HG03095 (cell line): ENCODE results near the gene RBM6.
"Not testable (repeated sequence)": the region's sequence is repeated elsewhere in the genome, so short reads cannot be mapped to it uniquely, and the experiment has no call there.

Experiments used
- ATAC-seq: cut with Tn5 transposase; IDR thresholded peaks from one replicate; pipeline ENCODE4 v1.9.1; 2021; ENCODE audit warnings: moderate library complexity; ENCODE audit not compliant: unreplicated experiment

Gene RBM6

GRCh38 chr3:49916686-49917085 is 23.3 kb upstream of the RBM6 start:
- no peak for ATAC-seq

DNA sequence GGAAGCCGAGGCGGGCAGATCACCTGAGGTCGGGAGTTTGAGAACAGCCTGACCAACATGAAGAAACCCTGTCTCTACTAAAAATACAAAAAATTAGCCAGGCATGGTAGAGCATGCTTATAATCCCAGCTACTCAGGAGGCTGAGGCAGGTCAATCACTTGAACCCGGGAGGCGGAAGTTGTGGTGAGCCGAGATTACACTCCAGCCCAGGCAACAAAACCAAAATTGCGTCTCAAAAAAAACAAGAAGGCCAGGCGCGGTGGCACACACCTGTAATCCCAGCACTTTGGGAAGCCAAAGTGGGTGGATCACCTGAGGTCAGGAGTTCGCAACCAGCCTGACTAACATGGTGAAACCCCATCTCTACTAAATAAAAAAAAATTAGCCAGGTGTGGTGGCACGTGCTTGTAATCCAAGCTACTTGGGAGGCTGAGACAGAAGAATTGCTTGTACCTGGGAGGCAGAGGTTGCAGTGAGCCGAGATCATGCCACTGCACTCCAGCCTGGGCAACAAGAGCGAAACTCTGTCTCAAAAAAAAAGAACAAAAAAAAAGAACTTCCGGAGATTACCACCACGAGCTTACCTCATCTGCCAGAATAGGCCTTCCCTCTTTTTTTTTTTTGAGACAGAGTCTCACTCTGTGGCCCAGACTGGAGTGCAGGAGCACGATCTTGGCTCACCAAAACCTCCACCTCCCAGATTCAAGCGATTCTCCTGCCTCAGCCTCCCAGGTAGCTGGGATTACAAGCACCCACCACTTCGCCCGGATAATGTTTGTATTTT is 22.0 kb upstream of the RBM6 start:
- ATAC-seq = not testable (repeated sequence)

- ATAC-seq = no peak
Measured at GRCh38 chr3:49924683-49925082, 15.3 kb upstream of the RBM6 start.

DNA sequence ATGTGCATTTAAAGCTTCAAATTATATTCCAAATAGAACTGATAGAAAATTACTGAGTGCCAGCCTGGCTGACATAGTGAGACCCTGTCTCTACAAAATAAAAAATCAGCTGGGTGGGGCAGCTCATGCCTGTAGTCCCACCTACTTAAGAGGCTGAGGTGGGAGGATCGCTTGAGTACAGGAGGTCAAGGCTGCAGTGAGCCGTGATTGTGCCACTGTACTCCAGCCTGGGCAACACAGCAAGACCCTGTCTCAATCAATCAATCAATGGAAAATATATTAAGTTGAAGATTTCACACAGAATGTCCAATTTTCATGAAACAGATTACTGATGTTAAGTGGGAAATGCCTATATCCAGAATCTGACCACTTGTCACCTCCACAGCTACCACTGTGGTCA is 14.5 kb upstream of the RBM6 start:
- ATAC-seq = no peak

- ATAC-seq = no peak
Measured at GRCh38 chr3:49926117-49926728, 13.7 kb upstream of the RBM6 start.

GRCh38 chr3:49927798-49928197 is 12.2 kb upstream of the RBM6 start:
- ATAC-seq = no peak

GRCh38 chr3:49928481-49929017 is 11.4 kb upstream of the RBM6 start:
- no peak for ATAC-seq

- peak; percentile 82 for ATAC-seq
Measured at GRCh38 chr3:49929291-49930167, 10.4 kb upstream of the RBM6 start, which contains the start of gene MON1A. Gene MON1A (minus strand): TSS chr3:49929811. CDS start chr3:49913346, 16,465 bp downstream.

- no peak for ATAC-seq
Measured at GRCh38 chr3:49930168-49930690, 9.7 kb upstream of the RBM6 start.

GRCh38 chr3:49930922-49931321 is 9.0 kb upstream of the RBM6 start:
- no peak for ATAC-seq

GRCh38 chr3:49932281-49932680 is 7.7 kb upstream of the RBM6 start:
- ATAC-seq = not testable (repeated sequence)

- no peak for ATAC-seq
Measured at GRCh38 chr3:49937090-49937489, 2.9 kb upstream of the RBM6 start.

DNA sequence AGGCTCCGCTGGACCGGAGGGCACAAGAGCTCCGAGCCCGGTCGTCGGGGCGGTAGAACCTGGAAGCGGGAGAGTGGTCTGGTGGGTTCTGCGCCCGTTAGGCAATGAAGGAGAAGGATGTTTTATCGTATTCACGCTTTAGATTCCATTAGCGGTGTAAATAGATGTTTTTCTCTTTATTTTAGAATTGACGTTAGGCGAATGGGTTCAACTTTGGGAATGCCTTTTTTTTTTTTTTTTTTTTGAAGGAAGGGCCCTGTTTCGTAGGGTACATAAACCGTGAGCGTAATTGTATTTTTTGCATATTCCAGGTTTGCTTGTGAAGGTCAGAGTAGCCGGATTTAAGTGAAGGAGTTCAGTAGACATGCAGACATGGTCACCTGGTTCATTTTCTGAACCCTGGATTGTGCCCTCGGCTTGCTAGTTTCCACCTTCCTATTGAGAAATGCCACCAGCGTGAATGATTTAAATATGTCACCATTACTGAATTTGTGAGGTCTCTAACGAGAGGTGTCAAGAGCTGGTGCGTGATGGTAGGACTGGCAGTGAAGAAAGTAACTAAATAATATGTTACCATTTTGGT is 808 bp downstream of the RBM6 start:
- ATAC-seq = no peak

- ATAC-seq = no peak
Measured at GRCh38 chr3:49942651-49943050, 2.7 kb downstream of the RBM6 start.

DNA sequence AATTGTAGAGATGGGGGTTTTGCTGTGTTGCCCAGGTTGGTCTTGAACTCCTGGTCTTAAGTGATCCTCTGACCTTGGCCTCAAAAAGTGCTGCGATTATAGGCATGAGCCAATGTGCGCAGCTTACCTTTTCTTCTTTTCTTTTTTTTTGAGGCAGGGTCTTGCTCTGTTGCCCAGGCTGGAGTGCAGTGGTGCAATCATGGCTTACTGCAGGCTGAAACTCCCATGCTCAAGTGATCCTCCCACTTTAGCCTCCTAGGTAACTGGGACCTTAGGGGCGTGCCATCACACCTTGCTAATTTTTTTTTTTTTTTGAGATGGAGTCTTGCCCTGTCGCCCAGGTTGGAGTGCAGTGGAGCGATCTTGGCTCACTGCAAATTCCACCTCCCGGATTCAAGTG is 13.0 kb downstream of the RBM6 start:
- no peak for ATAC-seq

DNA sequence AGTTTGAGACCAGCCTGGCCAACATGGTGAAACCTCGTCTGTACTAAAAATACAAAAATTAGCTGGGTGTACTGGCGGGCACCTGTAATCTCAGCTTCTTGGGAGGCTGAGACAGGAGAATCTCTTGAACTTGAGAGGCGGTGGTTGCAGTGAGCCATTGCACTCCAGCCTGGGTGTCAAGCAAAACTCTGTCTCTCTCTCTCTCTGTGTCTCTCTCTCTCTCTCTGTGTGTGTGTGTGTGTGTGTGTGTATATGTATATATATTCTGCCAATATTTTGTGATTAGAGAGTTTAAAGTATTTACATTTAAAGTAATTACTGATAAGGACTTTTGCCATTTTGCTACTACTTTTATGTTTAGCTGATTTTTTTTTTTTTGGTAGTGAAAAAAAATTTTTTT is 15.7 kb downstream of the RBM6 start:
- ATAC-seq = no peak

DNA sequence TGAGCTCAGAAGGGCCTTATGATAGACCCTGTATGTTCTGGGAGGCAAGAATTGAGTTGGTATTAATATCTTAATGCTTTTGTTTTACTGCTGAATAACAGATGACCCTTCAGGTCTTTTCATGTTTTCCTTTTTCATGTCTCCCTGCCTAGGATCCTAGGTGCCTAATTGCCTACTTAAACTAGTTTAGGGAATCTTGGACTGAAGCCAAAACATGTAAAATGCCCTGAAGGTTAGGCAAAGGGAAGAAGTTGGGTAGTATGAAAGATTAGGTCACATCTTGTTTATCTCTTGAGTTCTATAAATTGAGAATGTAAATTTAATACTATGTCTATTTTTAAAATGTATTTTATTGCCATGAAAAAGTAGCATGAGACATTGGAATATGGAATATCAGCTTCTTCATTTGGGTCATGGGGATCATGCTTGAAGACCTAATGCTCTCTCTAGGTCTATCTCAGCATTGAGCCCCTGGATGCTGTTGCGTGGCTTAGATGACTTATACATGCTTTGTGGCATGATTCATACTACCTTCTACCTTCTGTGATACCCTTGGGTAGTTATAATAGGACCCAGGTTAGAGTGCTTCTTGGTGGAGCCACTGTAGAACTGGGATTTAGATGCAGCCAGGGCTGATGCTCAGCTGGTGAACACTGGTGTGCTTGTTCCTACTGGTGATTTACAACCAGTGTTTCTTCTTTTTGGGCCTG is 26.4 kb downstream of the RBM6 start:
- ATAC-seq = no peak

GRCh38 chr3:49967291-49967690 is 27.3 kb downstream of the RBM6 start:
- ATAC-seq = no peak

DNA sequence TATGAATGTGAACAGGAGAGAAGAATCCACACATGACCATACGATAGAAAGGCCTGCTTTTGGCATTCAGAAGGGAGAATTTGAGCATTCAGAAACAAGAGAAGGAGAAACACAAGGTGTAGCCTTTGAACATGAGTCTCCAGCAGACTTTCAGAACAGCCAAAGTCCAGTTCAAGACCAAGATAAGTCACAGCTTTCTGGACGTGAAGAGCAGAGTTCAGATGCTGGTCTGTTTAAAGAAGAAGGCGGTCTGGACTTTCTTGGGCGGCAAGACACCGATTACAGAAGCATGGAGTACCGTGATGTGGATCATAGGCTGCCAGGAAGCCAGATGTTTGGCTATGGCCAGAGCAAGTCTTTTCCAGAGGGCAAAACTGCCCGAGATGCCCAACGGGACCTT is 28.4 kb downstream of the RBM6 start:
- ATAC-seq = no peak

GRCh38 chr3:49972656-49973055 is 32.7 kb downstream of the RBM6 start:
- no peak for ATAC-seq
